ENCODE measurements around the gene CERKL. TPM values are rescaled to one million over a fixed set of nuclear protein-coding genes. Genes with fewer than 3 reads are reported as not detected.
A peak's percentile ranks its signal among the peaks of the same experiment; 100 is the strongest.

The CERKL gene
- total and polyA plus RNA-seq, 2 donors from 2014 or later: 7.8 to 8.0 TPM

- H3K36me3 ChIP-seq (ENCODE audit: control insufficient read depth in 2 of 3, insufficient read depth in 3 of 3, low read length in 3 of 3): no peaks in the 10 kb centered on the region
- H3K9ac ChIP-seq (ENCODE audit: low read length in 3 of 3): peak overlapping the region in 2 of 3 donors; percentile 3 to 9
- TF ChIP-seq CTCF (IDR thresholded peaks at IDR 0.05; ENCODE audit: borderline replicate concordance, extremely low read depth, insufficient read depth): no peak
- H3K27me3 ChIP-seq (ENCODE audit: control insufficient read depth, insufficient read depth, low read length): no peaks in the 10 kb centered on the region
- peak; percentile 90 for FAIRE-seq
- peak overlapping the region; percentile 57 to 77 for H3K27ac ChIP-seq (ENCODE audit: low read depth in 2 of 2, low read length in 2 of 2)
- intact Hi-C loops (cut with DNase I): no loop called here
- DNase-seq: peak in 4 of 5 donors; percentile 61 to 91 (median 82)
- no peaks in the 10 kb centered on the region for H3K9me3 ChIP-seq (ENCODE audit: control insufficient read depth in 2 of 3, insufficient read depth in 1 of 3, low read length in 3 of 3)
- peaks cover 0 to 5% (median 3%) of the 10 kb centered on the region in 3 donors for H3K4me1 ChIP-seq (ENCODE audit: control insufficient read depth in 2 of 3, insufficient read depth in 2 of 3, low read depth in 1 of 3, low read length in 3 of 3)
- peak overlapping the region; percentile 37 to 74 (median 51) for H3K4me3 ChIP-seq (ENCODE audit: low read length in 3 of 3)
Observed at GRCh38 chr2:181586569-181587081, 70.3 kb downstream of the CERKL start.

- Histone ChIP-seq H3K9me3 (ENCODE audit: control insufficient read depth in 2 of 3, insufficient read depth in 1 of 3, low read length in 3 of 3) (no peaks in the 10 kb centered on the region), H3K9ac (ENCODE audit: low read length in 3 of 3) (no peak overlapping the region), H3K4me3 (ENCODE audit: low read length in 3 of 3) (peak overlapping the region in 1 of 3 donors; percentile 51), H3K27ac (ENCODE audit: low read depth in 2 of 2, low read length in 2 of 2) (peak overlapping the region; percentile 7 to 33), H3K36me3 (ENCODE audit: control insufficient read depth in 2 of 3, insufficient read depth in 3 of 3, low read length in 3 of 3) (no peaks in the 10 kb centered on the region), H3K4me1 (ENCODE audit: control insufficient read depth in 2 of 3, insufficient read depth in 2 of 3, low read depth in 1 of 3, low read length in 3 of 3) (peaks cover 0 to 5% (median 3%) of the 10 kb centered on the region in 3 donors), H3K27me3 (ENCODE audit: control insufficient read depth, insufficient read depth, low read length) (no peaks in the 10 kb centered on the region)
- DNase-seq (no peak), FAIRE-seq (no peak)
- intact Hi-C loops (cut with DNase I): no loop called here
- no peak for TF ChIP-seq CTCF (IDR thresholded peaks at IDR 0.05; ENCODE audit: borderline replicate concordance, extremely low read depth, insufficient read depth)
Observed at GRCh38 chr2:181585732-181586131, 71.2 kb downstream of the CERKL start.

GRCh38 chr2:181581534-181581933, 75.4 kb downstream of the CERKL start:
- Histone ChIP-seq H3K27me3 (ENCODE audit: control insufficient read depth, insufficient read depth, low read length) (no peaks in the 10 kb centered on the region), H3K36me3 (ENCODE audit: control insufficient read depth in 2 of 3, insufficient read depth in 3 of 3, low read length in 3 of 3) (no peaks in the 10 kb centered on the region), H3K9ac (ENCODE audit: low read length in 3 of 3) (no peak overlapping the region), H3K4me1 (ENCODE audit: control insufficient read depth in 2 of 3, insufficient read depth in 2 of 3, low read depth in 1 of 3, low read length in 3 of 3) (peaks cover 0 to 3% (median 0%) of the 10 kb centered on the region in 3 donors), H3K4me3 (ENCODE audit: low read length in 3 of 3) (no peak overlapping the region), H3K9me3 (ENCODE audit: control insufficient read depth in 2 of 3, insufficient read depth in 1 of 3, low read length in 3 of 3) (no peaks in the 10 kb centered on the region), H3K27ac (ENCODE audit: low read depth in 2 of 2, low read length in 2 of 2) (no peak overlapping the region)
- no peak for TF ChIP-seq CTCF (IDR thresholded peaks at IDR 0.05; ENCODE audit: borderline replicate concordance, extremely low read depth, insufficient read depth)
- intact Hi-C loops (cut with DNase I): no loop called here
- FAIRE-seq (no peak), DNase-seq (no peak)

GRCh38 chr2:181578829-181579228, 78.1 kb downstream of the CERKL start:
- Histone ChIP-seq H3K36me3 (ENCODE audit: control insufficient read depth in 2 of 3, insufficient read depth in 3 of 3, low read length in 3 of 3) (no peaks in the 10 kb centered on the region), H3K9ac (ENCODE audit: low read length in 3 of 3) (no peak overlapping the region), H3K9me3 (ENCODE audit: control insufficient read depth in 2 of 3, insufficient read depth in 1 of 3, low read length in 3 of 3) (no peaks in the 10 kb centered on the region), H3K4me1 (ENCODE audit: control insufficient read depth in 2 of 3, insufficient read depth in 2 of 3, low read depth in 1 of 3, low read length in 3 of 3) (peaks cover 0 to 8% (median 6%) of the 10 kb centered on the region in 3 donors), H3K27me3 (ENCODE audit: control insufficient read depth, insufficient read depth, low read length) (no peaks in the 10 kb centered on the region), H3K27ac (ENCODE audit: low read depth in 2 of 2, low read length in 2 of 2) (no peak overlapping the region), H3K4me3 (ENCODE audit: low read length in 3 of 3) (no peak overlapping the region)
- TF ChIP-seq CTCF (IDR thresholded peaks at IDR 0.05; ENCODE audit: borderline replicate concordance, extremely low read depth, insufficient read depth): no peak
- FAIRE-seq: no peak
- intact Hi-C loops (cut with DNase I): no loop called here
- no peak for DNase-seq

Measured in kidney (tissue), 14 donors.